Effector CD8-positive, alpha-beta T cell (primary cell): ENCODE results near the gene SLC2A13.
"Not testable (repeated sequence)": the region's sequence is repeated elsewhere in the genome, so short reads cannot be mapped to it uniquely, and the experiment has no call there.

Experiments used
- DNase-seq: peaks from one replicate; lab custom pipeline; 2025; lab: John Stamatoyannopoulos, UW

SLC2A13 gene

DNA sequence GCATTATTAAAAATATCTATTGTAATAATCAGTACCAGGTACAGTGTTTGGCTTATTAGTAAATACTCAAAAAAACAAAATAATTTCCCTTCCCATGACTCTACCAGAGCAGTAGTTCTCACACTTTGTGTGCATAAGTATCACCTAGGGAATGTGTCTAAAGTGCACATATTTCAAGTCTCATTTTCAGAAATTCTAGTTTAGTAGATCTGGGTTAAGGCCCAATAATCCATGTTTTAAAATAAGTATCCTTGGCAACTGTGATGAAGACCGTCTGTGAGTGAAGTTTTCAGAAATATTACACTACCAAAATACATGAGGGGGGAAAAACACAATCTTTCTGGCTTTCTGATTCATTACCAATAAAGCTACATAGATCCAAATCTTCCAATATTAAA is 237.6 kb downstream of the SLC2A13 start:
- no peak for DNase-seq

DNA sequence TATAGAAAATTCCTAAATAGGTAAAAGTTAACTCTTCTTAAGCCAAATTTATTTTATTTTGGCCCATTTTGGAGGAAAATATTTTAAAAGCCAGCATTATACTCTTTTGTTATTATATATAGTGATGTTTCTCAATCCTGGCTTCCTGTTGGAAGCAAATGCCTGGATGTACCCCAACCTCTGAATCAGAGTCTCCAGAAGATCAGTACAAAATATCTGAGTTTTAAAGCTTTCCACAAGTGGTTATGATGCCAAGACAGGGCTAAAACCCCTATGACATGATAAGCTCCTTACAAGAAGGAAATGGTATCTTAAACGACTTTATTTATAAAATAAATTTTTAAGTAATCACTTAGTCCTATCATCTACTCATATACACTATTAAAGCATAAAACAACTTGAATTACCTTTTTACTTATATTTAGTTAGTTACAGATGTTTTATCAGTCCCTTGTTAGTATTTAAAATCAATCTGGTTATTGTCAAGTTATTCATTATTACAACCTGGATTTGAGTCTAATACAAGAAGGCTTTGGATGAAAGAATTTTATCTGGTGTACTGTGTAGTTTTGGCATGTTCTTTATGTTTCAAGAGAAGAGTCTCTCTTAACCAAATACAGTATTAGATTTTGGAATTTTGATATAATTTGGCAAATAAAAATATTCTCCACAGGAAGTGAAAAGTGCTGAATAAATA is 238.1 kb downstream of the SLC2A13 start:
- DNase-seq, result no peak

DNA sequence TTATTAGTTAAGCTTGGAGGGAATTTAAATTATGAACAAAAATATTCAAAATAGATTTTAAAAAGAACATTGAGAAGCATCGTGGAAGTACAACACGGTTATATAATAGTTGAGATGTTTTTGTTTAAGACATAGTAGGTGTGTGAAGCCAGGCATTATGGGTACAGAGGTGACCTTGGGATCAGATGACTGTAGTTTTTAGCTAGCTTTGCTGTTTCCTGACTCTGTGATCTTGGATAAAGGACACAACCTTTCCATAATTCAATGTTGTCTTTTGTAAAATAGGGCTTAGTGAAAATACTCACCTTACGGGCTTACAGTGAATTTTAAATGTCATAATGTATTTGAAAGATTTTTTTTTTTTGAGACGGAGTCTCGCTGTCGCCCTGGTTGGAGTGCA is 239.7 kb downstream of the SLC2A13 start:
- DNase-seq, result no peak

DNA sequence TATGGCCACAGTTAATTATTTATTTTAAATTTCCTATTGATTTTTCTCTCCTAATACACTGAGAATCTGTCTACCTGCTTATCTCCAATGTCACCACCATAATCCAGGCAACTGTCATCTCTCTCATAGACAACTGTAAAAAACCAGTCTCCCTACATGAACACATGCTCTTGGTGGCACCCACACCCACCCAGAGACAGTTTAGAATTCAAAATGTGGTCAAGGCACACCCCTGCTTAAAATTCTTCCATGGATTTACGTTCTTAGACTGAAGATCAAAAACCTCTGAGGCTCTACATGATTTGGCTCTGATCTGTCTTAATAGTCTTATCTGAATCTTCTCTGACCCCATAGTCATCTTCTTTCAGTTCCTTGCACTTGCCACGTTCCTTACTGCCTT is 245.2 kb downstream of the SLC2A13 start:
- no peak for DNase-seq

DNA sequence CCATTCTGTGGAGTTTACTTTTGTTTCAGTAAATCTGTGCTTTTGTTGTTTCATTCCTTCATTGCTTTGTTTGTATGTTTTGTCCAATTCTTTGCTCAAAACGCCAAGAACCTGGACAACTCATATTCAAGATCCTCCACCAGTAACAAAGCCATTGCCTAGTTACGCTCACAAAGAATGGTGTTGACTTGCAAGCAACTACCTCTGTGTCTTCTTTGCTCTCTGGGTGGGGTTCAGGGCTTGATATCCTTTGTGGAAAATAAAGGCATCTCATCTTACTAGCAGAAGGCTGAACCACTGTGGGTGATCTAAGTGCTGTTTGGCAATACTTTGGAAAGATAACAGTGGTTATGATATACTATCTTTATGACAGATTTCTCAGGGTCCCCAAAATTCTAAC is 252.9 kb downstream of the SLC2A13 start:
- DNase-seq, result no peak

DNA sequence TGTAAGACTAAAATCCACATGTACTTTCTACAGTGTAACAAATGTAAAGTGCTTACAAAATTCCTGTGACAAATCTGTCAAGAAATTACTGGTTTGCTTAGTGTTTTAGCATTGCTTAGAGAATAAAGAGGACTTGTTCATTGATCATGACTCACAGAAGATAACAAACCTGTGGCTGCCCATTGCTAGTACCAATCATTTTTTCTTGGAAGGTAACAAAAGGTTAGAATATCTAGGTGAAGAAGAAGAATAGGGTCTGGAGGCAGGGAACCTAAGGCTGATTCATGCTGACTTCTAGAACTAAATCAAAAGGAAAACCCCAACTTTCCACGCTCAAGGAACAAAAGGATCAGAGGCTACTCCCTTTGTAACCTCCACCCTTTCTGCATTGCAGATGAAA is 253.5 kb downstream of the SLC2A13 start:
- no peak for DNase-seq

DNA sequence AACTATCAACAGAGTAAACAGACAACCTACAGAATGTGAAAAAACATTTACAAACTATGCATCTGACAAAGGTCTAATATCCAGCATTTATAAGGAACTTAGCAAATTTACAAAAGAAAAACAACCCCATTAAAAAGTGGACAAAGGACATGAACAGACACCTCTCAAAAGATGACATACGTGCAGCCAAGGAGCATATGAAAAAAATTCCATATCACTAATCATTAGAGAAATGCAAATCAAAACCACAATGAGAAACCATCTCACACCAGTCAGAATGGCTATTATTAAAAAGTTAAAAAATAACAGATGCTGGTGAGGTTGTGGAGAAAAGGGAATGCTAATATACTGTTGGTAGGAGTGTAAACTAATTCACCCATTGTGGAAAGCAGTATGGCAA is 257.7 kb downstream of the SLC2A13 start:
- DNase-seq, result not testable (repeated sequence)

DNA sequence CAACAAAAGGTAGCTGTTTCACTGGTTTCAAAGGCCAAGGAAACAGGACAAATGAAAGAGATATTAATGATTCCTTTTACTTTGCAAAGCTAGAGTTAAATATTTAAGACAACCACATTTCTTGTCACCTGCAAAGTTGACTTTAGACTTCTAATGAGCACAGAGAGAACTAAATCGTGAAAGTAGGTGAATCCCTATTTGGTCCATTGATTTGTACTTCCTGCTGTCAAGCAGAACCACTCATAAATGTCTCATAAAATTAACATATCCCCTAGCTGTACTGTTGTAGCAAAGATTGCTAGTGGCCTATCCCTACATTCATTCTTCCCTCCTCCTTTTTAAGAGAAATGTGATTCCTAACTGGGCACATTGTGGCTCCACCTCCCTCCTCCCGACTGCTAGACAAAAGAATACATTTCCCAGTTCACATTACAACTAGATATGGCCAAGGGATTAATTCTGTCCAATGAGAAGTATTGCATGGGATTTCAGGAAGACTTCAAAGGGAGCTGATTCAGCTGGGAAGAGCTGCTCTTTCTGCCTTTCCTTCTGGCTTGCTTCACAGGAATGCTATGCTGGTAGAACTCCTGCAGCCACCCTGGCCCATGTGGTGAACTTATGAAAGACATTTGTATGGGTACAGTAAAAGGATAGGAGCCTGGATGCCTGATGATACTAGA is 258.8 kb downstream of the SLC2A13 start:
- DNase-seq, result no peak

DNA sequence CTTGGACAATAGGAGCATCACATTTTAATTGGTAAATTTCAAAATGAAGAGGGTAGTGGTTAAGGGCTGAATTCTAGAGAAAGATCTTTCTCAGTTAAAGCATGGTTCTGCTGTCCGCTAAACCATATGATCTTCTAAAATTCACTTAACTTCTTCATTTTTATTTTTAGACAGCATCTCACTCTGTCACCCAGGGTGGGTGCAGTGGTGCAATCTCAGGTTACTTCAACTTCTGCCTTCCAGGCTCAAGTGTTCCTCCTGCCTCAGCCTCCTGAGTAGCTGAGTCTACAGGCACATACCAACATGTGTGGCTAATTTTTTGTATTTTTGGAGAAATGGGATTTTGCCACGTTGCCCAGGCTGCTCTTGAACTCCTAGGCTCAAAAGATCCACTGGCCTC is 259.6 kb downstream of the SLC2A13 start:
- no peak for DNase-seq

DNA sequence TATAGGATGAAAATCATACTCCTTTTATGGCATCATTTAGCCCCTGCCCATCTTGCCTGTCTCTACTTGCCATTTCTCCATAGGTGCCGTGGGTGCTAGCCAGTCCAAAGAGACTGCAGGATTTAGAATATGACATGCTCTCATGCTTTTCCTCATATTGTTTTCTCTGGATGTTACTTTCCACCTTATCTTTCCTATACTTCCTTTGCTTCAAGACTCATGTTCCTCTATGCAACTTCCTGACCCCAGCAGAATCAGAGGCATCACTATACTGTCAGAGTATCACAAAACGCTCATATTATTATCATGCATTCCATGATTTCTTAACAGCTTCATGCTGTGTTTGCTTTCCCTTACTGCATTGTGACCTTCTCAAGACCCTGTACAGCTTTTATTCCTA is 265.5 kb downstream of the SLC2A13 start:
- no peak for DNase-seq

DNA sequence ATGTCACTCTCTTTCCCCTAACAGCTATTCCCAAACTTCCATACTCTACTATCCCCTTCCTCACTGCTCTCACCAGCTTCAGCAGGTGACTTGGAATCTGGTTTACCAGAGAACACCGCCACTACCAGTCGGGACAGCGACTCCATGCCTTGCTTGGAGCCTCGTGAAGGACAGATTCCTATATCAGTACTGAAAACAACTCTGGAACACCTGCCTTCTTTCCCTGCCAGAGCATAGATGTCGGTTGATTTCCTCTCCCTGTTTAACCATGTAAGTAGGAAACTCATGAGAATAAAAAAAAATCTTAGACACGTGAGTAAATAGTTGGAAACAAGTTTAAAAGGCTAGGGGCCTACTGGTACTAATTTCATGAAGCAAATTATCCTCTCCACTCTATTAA is 266.8 kb downstream of the SLC2A13 start:
- no peak for DNase-seq

DNA sequence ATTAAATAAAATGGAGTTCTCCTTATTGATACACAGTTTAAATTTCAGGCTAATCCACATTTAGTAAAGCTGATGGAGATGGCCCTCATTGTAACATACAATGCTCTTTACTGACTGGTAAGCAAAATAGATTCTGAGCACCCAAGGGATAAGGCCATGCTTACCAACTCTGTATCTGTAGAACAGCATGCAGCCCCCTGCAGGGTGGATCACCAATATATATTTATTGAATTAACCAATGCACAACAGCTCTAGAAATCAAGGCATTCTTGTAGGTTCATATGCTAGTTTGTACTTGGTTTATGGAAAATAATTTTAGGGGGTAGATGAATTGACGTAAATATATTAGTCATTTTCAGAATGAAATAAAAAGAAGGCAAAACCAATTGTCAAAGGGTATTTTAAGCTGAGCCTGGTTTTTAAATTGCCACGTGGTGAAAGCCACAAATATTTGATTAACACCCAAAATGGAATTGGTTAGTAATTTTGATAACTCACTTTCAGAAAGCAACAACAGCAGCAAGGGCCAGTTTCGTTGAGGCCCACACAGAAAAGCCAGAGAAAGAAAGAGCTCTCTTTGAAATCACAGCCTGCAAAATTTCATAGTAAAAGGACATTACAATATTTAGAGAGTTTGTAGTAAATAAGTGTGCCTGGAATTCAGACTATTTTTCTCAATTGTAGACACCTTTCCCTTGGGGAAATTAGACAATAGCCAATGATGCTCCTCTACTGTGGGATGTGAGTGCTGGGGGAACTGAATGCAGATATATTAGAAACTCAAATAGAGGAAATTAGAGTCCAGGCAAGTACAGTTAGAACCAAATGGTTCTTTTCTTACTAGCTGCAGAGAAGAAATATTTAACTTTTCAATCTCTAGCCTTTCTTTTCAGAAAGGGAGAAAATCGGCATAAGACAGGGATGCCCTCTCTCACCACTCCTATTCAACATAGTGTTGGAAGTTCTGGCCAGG is 270.1 kb downstream of the SLC2A13 start:
- no peak for DNase-seq

DNA sequence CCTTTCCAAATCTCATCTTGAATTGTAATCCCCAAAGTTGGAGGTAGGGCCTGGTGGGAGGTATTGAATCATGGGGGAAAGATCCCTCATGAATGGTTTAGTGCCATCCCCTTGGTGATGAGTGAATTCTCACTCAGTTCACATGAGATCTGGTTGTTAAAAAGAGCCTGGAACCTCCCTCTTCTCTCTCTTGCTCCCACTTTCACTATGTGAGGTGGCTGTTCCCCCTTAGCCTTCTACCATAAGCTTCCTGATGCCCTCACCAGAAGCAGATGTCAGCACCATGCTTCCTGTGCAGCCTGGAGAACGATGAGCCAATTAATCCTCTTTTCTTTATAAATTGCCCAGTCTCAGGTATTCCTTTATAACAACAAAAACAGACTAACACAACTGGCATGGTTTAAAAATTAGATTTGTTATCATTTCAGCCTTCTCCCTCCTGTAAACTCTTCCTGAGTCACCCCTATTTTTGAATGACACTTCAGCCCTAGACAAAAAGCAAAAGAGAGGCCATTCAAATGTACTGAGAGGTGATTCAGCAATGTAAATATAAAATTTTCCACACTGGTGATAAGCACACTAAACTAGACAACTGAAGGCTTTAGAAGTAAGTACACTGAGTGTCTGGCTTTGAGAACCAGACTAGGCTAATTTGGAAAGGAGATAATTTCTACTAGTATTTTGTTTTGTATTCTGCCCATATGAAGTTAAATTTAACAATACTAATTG is 274.1 kb downstream of the SLC2A13 start:
- no peak for DNase-seq

DNA sequence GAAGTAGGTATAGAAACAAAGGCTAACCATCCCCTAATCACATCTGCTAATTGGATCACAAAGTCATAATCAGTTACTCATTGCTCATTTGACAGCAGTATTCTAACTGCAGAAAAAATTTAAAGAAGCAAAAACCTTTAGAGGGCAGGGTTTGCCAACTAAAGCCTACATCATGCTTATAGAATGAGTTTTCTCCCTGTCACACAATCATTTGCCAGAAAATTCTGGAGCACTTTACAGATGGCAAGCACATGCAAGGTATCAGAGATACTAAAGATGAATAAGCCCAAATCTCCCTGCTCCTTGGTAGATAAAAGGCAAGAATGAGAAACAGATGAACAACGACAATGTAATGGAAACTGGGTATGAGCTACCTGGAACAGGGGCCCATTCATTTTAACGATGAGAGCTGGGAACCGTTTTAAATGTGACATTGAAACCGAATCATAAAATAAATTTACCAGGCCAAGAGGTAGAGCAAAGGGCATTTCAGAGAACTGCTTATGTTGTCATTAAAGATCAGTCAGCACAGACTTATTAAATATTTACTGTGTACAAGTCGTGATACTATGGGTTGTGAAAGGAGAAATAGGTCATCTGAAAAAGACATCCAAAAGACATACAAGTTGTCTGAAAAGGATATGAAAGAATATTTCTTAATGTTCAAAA is 274.9 kb downstream of the SLC2A13 start:
- no peak for DNase-seq

DNA sequence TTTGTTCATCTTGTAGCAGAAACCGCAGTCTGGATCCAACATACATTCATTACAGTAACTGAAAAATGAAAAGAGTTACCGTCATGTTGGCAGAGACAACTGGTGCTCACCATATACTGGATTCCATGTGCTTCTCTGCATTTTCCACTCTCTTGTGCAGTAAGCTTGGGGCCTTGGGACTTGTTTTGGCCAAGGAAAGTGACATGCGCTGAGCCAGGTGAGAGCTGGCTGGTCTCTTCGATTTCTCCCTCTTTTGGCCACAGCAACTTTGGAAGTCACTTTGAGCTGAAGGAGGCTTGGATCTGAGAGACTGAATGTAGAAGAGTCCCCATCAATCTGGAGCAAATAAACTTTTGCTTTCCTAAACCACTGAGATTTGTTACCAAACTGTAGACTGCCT is 275.7 kb downstream of the SLC2A13 start:
- no peak for DNase-seq

DNA sequence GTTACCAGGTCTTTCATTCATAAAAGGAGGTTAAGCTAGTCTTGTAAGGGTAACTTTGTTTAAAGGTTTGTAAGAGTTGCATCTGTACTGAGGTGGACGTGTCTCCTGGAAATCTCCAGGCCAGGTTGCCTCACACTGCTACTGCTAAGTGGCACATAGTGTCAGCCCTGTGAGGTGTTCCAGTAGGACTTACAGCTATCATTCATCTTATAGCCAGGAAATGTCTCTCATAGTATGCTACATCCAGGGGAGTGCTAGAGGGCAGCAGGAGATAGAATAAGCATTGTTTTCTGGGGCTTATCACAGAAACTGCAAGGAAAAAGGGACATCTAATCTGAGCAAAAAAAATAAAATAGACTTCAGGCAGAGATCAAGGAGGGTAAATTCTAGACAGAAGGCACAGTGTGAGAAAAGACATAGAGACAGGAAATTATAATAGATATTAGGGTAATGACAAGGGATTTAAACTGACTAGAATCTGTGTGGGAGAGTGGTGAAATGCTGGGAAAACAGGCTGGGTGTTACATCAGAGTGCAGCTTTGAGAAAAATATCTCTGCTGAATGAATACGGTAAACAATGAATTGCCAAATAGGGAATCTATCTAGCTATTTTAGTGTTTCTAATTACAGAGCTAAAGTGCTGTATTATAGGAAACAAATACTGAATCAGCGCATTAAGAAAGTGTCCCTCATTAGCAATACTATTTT is 281.2 kb downstream of the SLC2A13 start:
- no peak for DNase-seq

DNA sequence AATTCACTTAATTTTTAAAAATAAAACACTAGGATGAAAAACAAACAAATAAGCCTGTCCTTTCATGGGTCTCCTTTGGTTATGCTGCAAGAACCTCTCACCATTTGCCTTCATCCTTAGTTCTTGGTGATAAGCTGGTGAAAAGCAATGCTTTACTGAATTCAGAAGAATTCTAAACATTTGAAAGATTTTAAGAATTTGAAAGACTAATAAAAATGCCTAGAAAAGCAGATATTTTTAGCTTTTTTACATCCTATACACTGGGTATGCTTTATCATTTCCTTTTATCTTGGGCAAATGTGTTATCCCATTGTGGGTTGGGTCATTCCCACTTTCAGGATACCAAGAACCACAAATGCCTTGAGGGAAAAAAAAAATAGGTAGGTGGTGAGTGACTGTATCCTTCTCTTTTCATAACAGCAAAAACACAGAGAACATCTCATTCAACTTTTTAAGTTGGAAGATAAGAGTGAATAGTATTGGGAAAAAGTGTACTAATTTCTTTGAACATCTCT is 289.2 kb downstream of the SLC2A13 start:
- no peak for DNase-seq

DNA sequence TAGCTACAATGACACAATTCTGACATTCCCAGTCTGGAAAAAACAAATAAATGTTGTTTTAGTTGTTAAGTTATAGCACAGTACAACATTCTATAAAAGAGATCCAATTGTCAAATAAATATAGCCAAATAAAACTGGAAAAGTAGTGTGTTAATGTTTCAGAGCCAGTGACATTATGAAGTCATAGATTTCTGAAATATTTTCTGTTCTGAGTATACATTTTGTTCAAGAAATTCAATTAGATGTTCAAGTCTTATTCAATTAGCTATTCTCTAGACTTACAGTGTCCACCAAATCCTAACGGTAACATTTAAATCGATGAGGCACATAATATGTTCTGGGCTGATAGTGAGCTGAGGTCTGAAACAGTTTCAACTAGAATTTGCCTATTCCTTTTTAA is 290.1 kb downstream of the SLC2A13 start:
- no peak for DNase-seq

DNA sequence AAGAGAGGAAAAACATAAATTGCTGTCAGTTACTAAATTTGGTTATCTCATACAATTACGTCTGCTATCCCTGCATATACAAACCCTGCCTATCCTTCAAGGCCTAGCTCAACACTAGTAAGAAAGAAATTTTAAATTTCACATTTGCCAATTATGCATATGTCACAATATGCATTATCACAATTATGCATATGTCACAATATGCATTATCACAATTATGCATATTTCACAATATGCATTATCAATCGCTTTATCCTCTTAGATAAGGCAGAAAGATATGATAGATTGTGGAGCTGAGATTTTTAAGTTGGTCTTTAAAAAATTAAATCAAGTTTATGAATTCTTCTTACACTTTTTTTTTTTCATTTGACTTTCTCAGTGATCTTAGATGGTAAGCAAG is 291.3 kb downstream of the SLC2A13 start:
- DNase-seq, result no peak

DNA sequence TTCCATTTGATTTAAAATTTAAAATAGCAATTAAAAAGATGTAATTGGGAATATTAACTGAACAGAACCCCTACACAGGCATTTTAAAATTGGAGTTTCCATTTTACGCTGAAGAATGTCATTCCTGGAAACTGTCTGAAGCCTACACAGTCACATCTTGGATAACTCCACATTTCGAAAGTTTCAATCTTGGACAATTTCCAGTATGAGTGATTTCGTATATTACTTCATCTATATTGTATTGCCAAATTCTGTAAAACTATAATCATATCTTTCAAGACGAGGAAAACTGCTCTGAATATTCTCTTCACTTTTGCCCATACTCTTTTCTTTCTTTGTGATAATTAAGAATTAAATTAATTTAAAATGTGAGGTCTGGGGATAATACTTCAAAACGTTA is 292.1 kb downstream of the SLC2A13 start:
- no peak for DNase-seq

DNA sequence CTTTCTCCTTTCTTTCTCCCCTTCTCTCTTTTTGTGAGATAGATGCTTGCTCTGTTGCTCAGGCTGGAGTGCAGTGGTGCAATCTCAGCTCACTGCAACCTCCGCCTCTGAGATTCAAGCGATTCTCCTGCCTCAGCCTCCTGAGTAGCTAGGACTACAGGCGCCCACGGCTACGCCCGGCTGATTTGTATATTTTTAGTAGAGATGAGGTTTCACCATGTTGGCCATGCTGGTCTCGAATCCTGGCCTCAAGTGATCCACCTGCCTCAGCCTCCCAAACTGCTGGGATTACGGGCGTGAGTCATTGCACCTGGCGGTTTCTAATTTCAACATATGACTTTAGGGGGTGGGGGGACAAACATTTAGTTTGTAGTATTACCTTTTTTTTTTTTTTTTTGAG is 293.4 kb downstream of the SLC2A13 start:
- DNase-seq, result not testable (repeated sequence)
